ENCODE data around the gene C2orf42. TPM values are rescaled to one million over a fixed set of nuclear protein-coding genes. Genes with fewer than 3 reads are reported as not detected.
A peak's percentile ranks its signal among the peaks of the same experiment; 100 is the strongest.
"Not testable (repeated sequence)": the region's sequence is repeated elsewhere in the genome, so short reads cannot be mapped to it uniquely, and the experiment has no call there.

C2orf42 gene
- total RNA-seq, 1 experiment from 2014 or later: 6.8 TPM

- TF ChIP-seq PRDM15 (CRISPR knock-in tag; IDR thresholded peaks at IDR 0.05): no peak
These were observed 87.2 kb downstream of the C2orf42 start (continued) for GRCh38 chr2:70103531-70104061.

DNA sequence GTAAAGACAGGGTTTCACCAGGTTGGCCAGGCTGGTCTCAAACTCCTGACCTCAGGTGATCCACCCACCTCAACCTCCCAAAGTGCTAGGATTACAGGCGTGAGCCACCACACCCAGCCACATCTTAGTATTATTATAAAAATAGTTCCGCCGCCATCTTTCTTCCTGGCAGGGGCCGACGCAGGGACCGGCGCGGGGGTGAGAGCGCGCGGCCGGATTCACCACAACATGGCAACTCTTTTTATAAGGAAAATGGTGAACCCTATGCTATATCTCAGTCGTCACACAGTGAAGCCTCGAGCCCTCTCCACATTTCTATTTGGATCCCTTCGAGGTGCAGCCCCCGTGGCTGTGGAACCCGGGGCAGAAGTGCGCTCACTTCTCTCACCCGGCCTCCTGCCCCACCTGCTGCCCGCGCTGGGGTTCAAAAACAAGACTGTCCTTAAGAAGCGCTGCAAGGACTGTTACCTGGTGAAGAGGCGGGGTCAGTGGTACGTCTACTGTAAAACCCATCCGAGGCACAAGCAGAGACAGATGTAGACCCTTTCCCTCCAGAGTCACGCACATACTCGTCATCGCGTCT lies 88.4 kb downstream of the C2orf42 start:
- POLR2A ChIA-PET; H3K9me3 Mint-ChIP-seq; H3K36me3 Mint-ChIP-seq; H3K4me3 Mint-ChIP-seq; H3K27me3 Mint-ChIP-seq (ENCODE audit: low read depth); ATAC-seq; DNase-seq (ENCODE audit: low spot score): not testable (repeated sequence)
- CTCF ChIA-PET: interaction anchor here (0.7 kb wide), 1 partner anchor 8 kb away, joined by 3 read pairs; no protein-coding TSS in a partner anchor
- H3K27ac Mint-ChIP-seq: peak overlapping the region; percentile 38
- peaks cover 31% of the 10 kb centered on the region for H3K4me1 Mint-ChIP-seq

- POLR2A ChIA-PET; H3K9me3 Mint-ChIP-seq; H3K4me3 Mint-ChIP-seq; H3K27me3 Mint-ChIP-seq (ENCODE audit: low read depth); H3K27ac Mint-ChIP-seq; H3K36me3 Mint-ChIP-seq; ATAC-seq; DNase-seq (ENCODE audit: low spot score): not testable (repeated sequence)
- CTCF ChIA-PET: interaction anchor here (0.7 kb wide), 1 partner anchor 9 kb away, joined by 3 read pairs; no protein-coding TSS in a partner anchor
- peaks cover 26% of the 10 kb centered on the region for H3K4me1 Mint-ChIP-seq
These were observed 89.1 kb downstream of the C2orf42 start for GRCh38 chr2:70101686-70102085.

DNA sequence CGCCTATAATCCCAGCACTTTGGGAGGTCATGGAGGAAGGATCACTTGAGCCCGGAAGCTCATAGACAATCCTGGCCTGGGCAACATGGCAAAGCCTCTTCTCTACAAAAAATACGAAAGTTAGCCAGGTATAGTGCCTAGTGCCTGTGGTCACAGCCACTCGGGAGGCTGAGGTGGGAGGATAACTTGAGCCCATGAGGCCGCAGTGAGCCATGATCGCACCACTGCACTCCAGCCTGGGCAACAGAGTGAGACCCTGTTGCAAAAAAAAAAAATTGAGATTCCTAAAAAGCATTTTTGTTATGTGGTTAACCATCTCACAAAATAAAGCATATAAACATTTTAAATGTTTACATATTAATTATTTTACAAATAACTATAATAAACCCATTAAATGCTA lies 89.6 kb downstream of the C2orf42 start:
- H3K36me3 Mint-ChIP-seq: no peaks in the 10 kb centered on the region
- H3K4me3 Mint-ChIP-seq: no peak overlapping the region
- DNase-seq (ENCODE audit: low spot score): no peak
- no peaks in the 10 kb centered on the region for H3K9me3 Mint-ChIP-seq
- H3K27ac Mint-ChIP-seq: no peak overlapping the region; the same call in 1 of the 2 replicates
- TF ChIP-seq ZNF121 (CRISPR knock-in tag; IDR thresholded peaks at IDR 0.05) (peak; percentile 86), ATF6 (CRISPR knock-in tag; IDR thresholded peaks at IDR 0.05) (no peak)
- peaks cover 26% of the 10 kb centered on the region for H3K4me1 Mint-ChIP-seq
- POLR2A ChIA-PET: no interaction called here
- ATAC-seq: no peak
- CTCF ChIA-PET: no interaction called here
- H3K27me3 Mint-ChIP-seq (ENCODE audit: low read depth): no peaks in the 10 kb centered on the region; the same call in 1 of the 2 replicates

Other genes with a start within 250 kb of the C2orf42 start
- 0.73 to 1.3 TPM (median 1.1 TPM) in 3 replicates for gene ASPRV1, start 229.4 kb downstream of the C2orf42 start, total RNA-seq (2021)
- gene PCBP1, start 103.5 kb downstream of the C2orf42 start, total RNA-seq (2021): 489 to 528 TPM (median 518 TPM) in 3 replicates
- 150 to 178 TPM (median 176 TPM) in 3 replicates for gene TIA1, start 57.6 kb upstream of the C2orf42 start, total RNA-seq (2021)
- gene PCYOX1, start 67.1 kb upstream of the C2orf42 start, total RNA-seq (2021): 43.3 to 53.1 TPM (median 47.1 TPM) in 3 replicates
- gene SNRPG, start 102.7 kb upstream of the C2orf42 start, total RNA-seq (2021): 350 to 369 TPM (median 355 TPM) in 3 replicates
- gene FAM136A, start 111.0 kb upstream of the C2orf42 start, total RNA-seq (2021): 81.0 to 83.9 TPM (median 81.4 TPM) in 3 replicates